Glutamatergic neuron (in vitro differentiated cells): ENCODE data around the gene ADK. TPM values are rescaled to one million over a fixed set of nuclear protein-coding genes. Genes with fewer than 3 reads are reported as not detected.

Source experiments
- DNase-seq: peaks from one replicate; pipeline ENCODE4 v3.0.0; 2022
- H3K27ac Mint-ChIP-seq: one replicate; pipeline ENCODE4 v1.8.0; 2020; ENCODE audit warnings: mild to moderate bottlenecking, mixed read lengths, inconsistent platforms; ENCODE audit not compliant: unreplicated experiment
- H3K27me3 Mint-ChIP-seq: one replicate; pipeline ENCODE4 v1.8.0; 2020; ENCODE audit warnings: mild to moderate bottlenecking, moderate library complexity, mixed read lengths, inconsistent platforms; ENCODE audit not compliant: unreplicated experiment
- H3K36me3 Mint-ChIP-seq: one replicate; pipeline ENCODE4 v1.8.0; 2020; ENCODE audit warnings: mild to moderate bottlenecking, mixed read lengths, inconsistent platforms; ENCODE audit not compliant: unreplicated experiment
- H3K4me1 Mint-ChIP-seq: one replicate; pipeline ENCODE4 v1.8.0; 2020; ENCODE audit warnings: mild to moderate bottlenecking, low read depth, mixed read lengths, inconsistent platforms; ENCODE audit not compliant: unreplicated experiment
- H3K4me3 Mint-ChIP-seq: one replicate; pipeline ENCODE4 v1.8.0; 2020; ENCODE audit warnings: mild to moderate bottlenecking, mixed read lengths, inconsistent platforms; ENCODE audit not compliant: unreplicated experiment
- H3K9me3 Mint-ChIP-seq: one replicate; pipeline ENCODE4 v1.8.0; 2020; ENCODE audit warnings: mild to moderate bottlenecking, moderate library complexity, mixed read lengths, inconsistent platforms; ENCODE audit not compliant: unreplicated experiment
- total RNA-seq: library from RNA; stranded (reverse); fragmentation: NEBNext Ultra II Directional; extraction: Animal tissue kit (Norgen Biotek cat#: 25700); gene quantifications from one replicate; pipeline ENCODE4 v1.2.1, GENCODE V29; 2021; ENCODE audit not compliant: unreplicated experiment
- TF ChIP-seq, protein P1 (sequence below): fragments of 200-600 bp; sonication (generic); IDR thresholded peaks from one replicate; pipeline ENCODE4 v1.5.0; 2021; ENCODE audit not compliant: partially characterized antibody, unreplicated experiment

Gene ADK
- total RNA-seq, 1 donor from 2014 or later, result 16.4 TPM

DNA sequence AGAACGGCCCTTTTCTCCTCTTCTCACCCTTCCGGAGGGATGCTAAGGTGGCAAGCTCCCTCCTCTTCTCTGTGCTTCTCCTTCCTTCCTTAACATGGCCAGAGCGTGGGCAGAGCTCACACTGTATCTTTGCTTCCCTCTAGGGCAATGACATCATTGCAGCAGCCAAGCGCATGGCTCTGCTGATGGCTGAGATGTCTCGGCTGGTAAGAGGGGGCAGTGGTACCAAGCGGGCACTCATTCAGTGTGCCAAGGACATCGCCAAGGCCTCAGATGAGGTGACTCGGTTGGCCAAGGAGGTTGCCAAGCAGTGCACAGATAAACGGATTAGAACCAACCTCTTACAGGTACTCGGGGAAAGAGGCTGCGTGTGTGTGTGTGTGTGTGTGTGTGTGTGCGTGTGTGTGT is 37.0 kb upstream of the ADK start:
- Mint-ChIP-seq H3K4me3 (no peak overlapping the region), H3K36me3 (no peaks in the 10 kb centered on the region), H3K27me3 (peaks cover 3% of the 10 kb centered on the region), H3K9me3 (peaks cover 2% of the 10 kb centered on the region), H3K4me1 (peaks cover 2% of the 10 kb centered on the region), H3K27ac (peak overlapping the region; percentile 53)
- DNase-seq, result no peak
- TF ChIP-seq, protein P1, sequence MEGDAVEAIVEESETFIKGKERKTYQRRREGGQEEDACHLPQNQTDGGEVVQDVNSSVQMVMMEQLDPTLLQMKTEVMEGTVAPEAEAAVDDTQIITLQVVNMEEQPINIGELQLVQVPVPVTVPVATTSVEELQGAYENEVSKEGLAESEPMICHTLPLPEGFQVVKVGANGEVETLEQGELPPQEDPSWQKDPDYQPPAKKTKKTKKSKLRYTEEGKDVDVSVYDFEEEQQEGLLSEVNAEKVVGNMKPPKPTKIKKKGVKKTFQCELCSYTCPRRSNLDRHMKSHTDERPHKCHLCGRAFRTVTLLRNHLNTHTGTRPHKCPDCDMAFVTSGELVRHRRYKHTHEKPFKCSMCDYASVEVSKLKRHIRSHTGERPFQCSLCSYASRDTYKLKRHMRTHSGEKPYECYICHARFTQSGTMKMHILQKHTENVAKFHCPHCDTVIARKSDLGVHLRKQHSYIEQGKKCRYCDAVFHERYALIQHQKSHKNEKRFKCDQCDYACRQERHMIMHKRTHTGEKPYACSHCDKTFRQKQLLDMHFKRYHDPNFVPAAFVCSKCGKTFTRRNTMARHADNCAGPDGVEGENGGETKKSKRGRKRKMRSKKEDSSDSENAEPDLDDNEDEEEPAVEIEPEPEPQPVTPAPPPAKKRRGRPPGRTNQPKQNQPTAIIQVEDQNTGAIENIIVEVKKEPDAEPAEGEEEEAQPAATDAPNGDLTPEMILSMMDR, result no peak

DNA sequence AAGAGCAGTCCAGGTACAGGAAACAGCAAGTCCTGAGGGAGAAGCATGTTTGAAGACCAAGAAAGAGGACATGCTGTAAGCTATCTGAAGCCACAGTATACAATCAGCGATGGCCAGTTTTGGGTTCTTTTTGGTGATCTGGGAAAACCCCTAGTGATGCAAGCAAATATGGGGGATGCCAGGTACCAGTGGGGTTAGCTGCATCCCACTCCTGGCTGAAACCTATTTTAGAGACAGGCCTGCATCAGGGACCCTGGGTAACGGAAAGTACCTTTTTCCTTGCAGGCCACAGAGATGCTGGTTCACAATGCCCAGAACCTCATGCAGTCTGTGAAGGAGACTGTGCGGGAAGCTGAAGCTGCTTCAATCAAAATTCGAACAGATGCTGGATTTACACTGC is 33.3 kb upstream of the ADK start:
- TF ChIP-seq, protein P1, result no peak
- DNase-seq, result no peak
- Mint-ChIP-seq H3K9me3 (peaks cover 2% of the 10 kb centered on the region), H3K27ac (no peak overlapping the region), H3K27me3 (peaks cover 3% of the 10 kb centered on the region), H3K36me3 (no peaks in the 10 kb centered on the region), H3K4me1 (peaks cover 2% of the 10 kb centered on the region), H3K4me3 (no peak overlapping the region)

DNA sequence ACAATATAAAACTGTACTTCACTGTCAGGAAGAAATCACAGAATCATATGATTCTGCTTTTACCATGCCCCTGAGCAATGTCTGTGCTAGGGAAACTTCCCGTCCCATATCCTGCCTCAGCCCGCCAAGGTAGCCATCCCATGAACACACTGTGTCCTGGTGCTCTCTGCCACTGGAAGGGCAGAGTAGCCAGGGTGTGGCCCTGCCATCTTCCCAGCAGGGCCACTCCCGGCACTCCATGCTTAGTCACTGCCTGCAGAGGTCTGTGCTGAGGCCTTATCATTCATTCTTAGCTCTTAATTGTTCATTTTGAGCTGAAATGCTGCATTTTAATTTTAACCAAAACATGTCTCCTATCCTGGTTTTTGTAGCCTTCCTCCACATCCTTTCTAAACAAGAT is 32.2 kb upstream of the ADK start:
- H3K27ac Mint-ChIP-seq, result no peak overlapping the region
- no peaks in the 10 kb centered on the region for H3K36me3 Mint-ChIP-seq
- TF ChIP-seq, protein P1, result no peak
- H3K27me3 Mint-ChIP-seq, result peaks cover 3% of the 10 kb centered on the region
- DNase-seq, result no peak
- no peak overlapping the region for H3K4me3 Mint-ChIP-seq
- H3K9me3 Mint-ChIP-seq, result peaks cover 2% of the 10 kb centered on the region
- H3K4me1 Mint-ChIP-seq, result peaks cover 2% of the 10 kb centered on the region

DNA sequence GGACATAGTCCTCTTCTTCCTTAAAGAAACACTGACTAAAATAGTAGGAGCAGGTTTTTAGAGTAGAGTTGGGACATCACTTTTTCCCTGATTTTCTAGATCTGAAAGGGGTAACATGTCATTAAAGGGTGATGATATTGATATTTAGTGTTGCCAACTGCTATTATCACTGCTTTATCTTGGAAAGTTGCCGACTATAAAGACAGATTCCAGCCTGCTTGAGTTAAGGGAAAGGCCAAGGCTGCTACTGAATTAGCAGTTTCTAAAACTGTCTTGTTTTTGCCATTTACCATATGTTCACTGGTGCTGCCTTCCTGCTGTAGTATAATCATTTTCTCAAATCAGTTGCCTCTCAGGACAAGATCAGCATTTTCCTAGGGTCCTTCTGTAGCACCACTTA is 30.1 kb upstream of the ADK start:
- H3K9me3 Mint-ChIP-seq, result no peaks in the 10 kb centered on the region
- no peak overlapping the region for H3K27ac Mint-ChIP-seq
- H3K36me3 Mint-ChIP-seq, result no peaks in the 10 kb centered on the region
- no peak overlapping the region for H3K4me3 Mint-ChIP-seq
- TF ChIP-seq, protein P1, result no peak
- no peaks in the 10 kb centered on the region for H3K27me3 Mint-ChIP-seq
- peaks cover 2% of the 10 kb centered on the region for H3K4me1 Mint-ChIP-seq
- no peak for DNase-seq

DNA sequence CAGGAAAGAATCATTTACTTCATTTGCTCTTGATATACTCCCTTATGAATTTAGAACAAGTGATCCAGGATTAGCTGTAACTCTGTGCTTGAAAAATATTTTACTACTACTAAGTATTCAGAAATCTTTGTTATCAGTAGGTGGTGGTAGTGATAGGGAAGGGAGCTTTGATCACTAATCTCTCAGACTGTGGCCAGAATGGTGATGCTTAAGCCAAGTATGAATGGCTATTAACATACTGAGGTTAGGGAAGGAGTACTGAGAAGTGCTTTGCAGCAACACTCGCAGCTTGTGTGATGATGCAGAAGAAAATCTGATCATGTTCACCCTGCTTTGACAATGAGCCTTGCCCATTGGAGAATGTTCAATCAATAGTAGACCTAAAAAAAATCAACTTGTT is 29.7 kb upstream of the ADK start:
- no peaks in the 10 kb centered on the region for H3K36me3 Mint-ChIP-seq
- no peak overlapping the region for H3K27ac Mint-ChIP-seq
- no peaks in the 10 kb centered on the region for H3K9me3 Mint-ChIP-seq
- peaks cover 2% of the 10 kb centered on the region for H3K4me1 Mint-ChIP-seq
- DNase-seq, result no peak
- no peaks in the 10 kb centered on the region for H3K27me3 Mint-ChIP-seq
- H3K4me3 Mint-ChIP-seq, result no peak overlapping the region
- TF ChIP-seq, protein P1, result no peak
